HepG2 (cell line): Measurements from ENCODE around the gene STUM. TPM values are rescaled to one million over a fixed set of nuclear protein-coding genes. Genes with fewer than 3 reads are reported as not detected.

Source experiments
- ATAC-seq: fragments of 200-7000 bp; cut with Tn5 transposase; 3 replicates; pipeline ENCODE4 v1.9.1; 2020; ENCODE audit warnings: mild to moderate bottlenecking, moderate library complexity
- BruUV-seq: library from RNA; stranded (reverse); fragments of 400-500 nt; replicated peaks from 2 replicates; lab custom pipeline; 2021; lab: Mats Ljungman, UMichigan
- CTCF ChIA-PET: fragments of 300-600 bp; formaldehyde crosslinking; extraction: SDS; loops from one replicate; lab custom pipeline; 2021; ENCODE audit warnings: low total read pairs, inconsistent platforms, low intra/inter-chr PET ratio; lab: Yijun Ruan, JAX
- POLR2A ChIA-PET: fragments of 350-600 bp; sonication (Branson Sonifier 250); formaldehyde crosslinking; loops from one replicate; lab custom pipeline; 2020; ENCODE audit warnings: antibody characterized with exemption, inconsistent platforms; lab: Yijun Ruan, JAX
- DNase-seq: peaks from one replicate; pipeline ENCODE4 v3.0.0-alpha.2; 2015; ENCODE audit warnings: low spot score
- FAIRE-seq: peaks from 3 replicates; lab custom pipeline; 2011; peaks lifted over from hg19 to GRCh38; lab: Jason Lieb, UNC
- H2AFZ ChIP-seq: one replicate; pipeline ENCODE4 v1.6.1; 2011; ENCODE audit warnings: low read length, inconsistent platforms
- H3K27ac ChIP-seq: fragments of 300-600 bp; 3 replicates; pipeline ENCODE4 v1.8.0; 2011; ENCODE audit warnings: mixed run types, mild to moderate bottlenecking, mixed read lengths, low read length, inconsistent platforms; ENCODE audit not compliant: insufficient read depth; ENCODE audit errors: extremely low read length
- H3K27me3 ChIP-seq, 2 experiments: fragments of 200-600 bp in 1 of 2; 2 replicates in 1 of 2; 3 replicates in 1 of 2; pipeline versions ENCODE4 v1.6.0 to v1.8.0; 2011; ENCODE audit warnings: low read length in 2 of 2, mild to moderate bottlenecking in 2 of 2, moderate library complexity in 2 of 2, inconsistent platforms in 1 of 2; ENCODE audit not compliant: insufficient read depth in 2 of 2, control insufficient read depth in 1 of 2
- H3K36me3 ChIP-seq, 2 experiments: fragments of 200-600 bp in 1 of 2; replicated peaks in 1 of 2; 2 replicates in 1 of 2; 3 replicates in 1 of 2; pipeline versions ENCODE4 v1.5.1 to v1.8.0; 2011; ENCODE audit warnings: low read length in 2 of 2, inconsistent platforms in 1 of 2; ENCODE audit not compliant: insufficient read depth in 2 of 2, control insufficient read depth in 1 of 2
- H3K4me1 ChIP-seq: 2 replicates; pipeline ENCODE4 v1.5.1; 2012; ENCODE audit warnings: low read length, inconsistent platforms; ENCODE audit not compliant: insufficient read depth
- H3K4me2 ChIP-seq: 2 replicates; pipeline ENCODE4 v1.6.0; 2011; ENCODE audit warnings: low read depth, low read length, inconsistent platforms
- H3K4me3 ChIP-seq, 3 experiments: fragments of 200-600 bp in 1 of 3; sonication (generic), shearing (Covaris generic) in 1 of 3; replicated peaks in 1 of 3; 2 replicates each; pipeline ENCODE4 v1.5.1; 2011 to 2016; ENCODE audit warnings: low read length in 3 of 3, inconsistent platforms in 2 of 3, low read depth in 2 of 3, mild to moderate bottlenecking in 2 of 3, control low read depth in 1 of 3, mixed read lengths in 1 of 3; ENCODE audit not compliant: insufficient read depth in 1 of 3
- H3K79me2 ChIP-seq: one replicate; pipeline ENCODE4 v1.6.1; 2011; ENCODE audit warnings: low read length, inconsistent platforms; ENCODE audit not compliant: insufficient read depth
- H3K9ac ChIP-seq: 2 replicates; pipeline ENCODE4 v1.6.0; 2011; ENCODE audit warnings: mild to moderate bottlenecking, low read depth, low read length, inconsistent platforms; ENCODE audit not compliant: insufficient read depth
- H3K9me3 ChIP-seq: 2 replicates; pipeline ENCODE4 v1.5.1; 2012; ENCODE audit warnings: mild to moderate bottlenecking, low read length
- H4K20me1 ChIP-seq: 2 replicates; pipeline ENCODE4 v1.6.0; 2011; ENCODE audit warnings: inconsistent platforms, mild to moderate bottlenecking, low read length, moderate library complexity; ENCODE audit not compliant: insufficient read depth
- KLF12 ChIP-seq: sonication (generic); formaldehyde crosslinking; IDR thresholded peaks from 2 replicates; pipeline ENCODE4 v1.4.0; 2020; ENCODE audit warnings: missing genetic modification reagents, borderline replicate concordance
- STAG1 ChIP-seq: sonication (generic); formaldehyde crosslinking; IDR thresholded peaks from 2 replicates; pipeline ENCODE4 v1.4.0; 2020; ENCODE audit warnings: missing genetic modification reagents
- ZNF234 ChIP-seq: sonication (generic); formaldehyde crosslinking; conservative IDR thresholded peaks from 2 replicates; pipeline ENCODE4 v1.5.1; 2020; ENCODE audit warnings: mild to moderate bottlenecking, missing genetic modification reagents
- ZNF564 ChIP-seq: sonication (generic); formaldehyde crosslinking; IDR thresholded peaks from 2 replicates; pipeline ENCODE4 v1.8.1; 2023; ENCODE audit warnings: mild to moderate bottlenecking, missing genetic modification reagents
- ZSCAN31 ChIP-seq: sonication (generic); formaldehyde crosslinking; IDR thresholded peaks from 2 replicates; pipeline ENCODE4 v1.5.0; 2020; ENCODE audit warnings: low read depth, mild to moderate bottlenecking, missing genetic modification reagents
- WGBS: methylation state at CpG from one replicate; pipeline ENCODE4 v1.1.6; 2017; ENCODE audit warnings: low lambda C conversion rate; 5-methylcytosine and 5-hydroxymethylcytosine counted together
- in situ Hi-C: cut with HindIII; loops from 2 replicates; pipeline ENCODE4 v1.10.0; 2017; ENCODE audit warnings: low pct_unique_long_range_greater_than_20kb; ENCODE audit not compliant: extremely low pct_ligation_motif_present
- intact Hi-C: fragments of 100-400 bp; cut with micrococcal nuclease; formaldehyde crosslinking; loops from one replicate; pipeline ENCODE4 v1.10.0; 2022; ENCODE audit not compliant: unreplicated experiment
- polyA plus RNA-seq, 8 experiments: library from polyadenylated mRNA; depleted of rRNA in 3 of 8; stranded (reverse) in 7 of 8; unstranded in 1 of 8; fragments of >200 nt; fragmentation: Illumina TruSeq in 4 of 8; extraction: Trizol in 4 of 8; gene quantifications; 2 replicates each; pipeline versions ENCODE4 v1.2.1 to v1.2.3, GENCODE V29; 2011 to 2016; ENCODE audit warnings: low read depth in 4 of 8, missing spikeins in 1 of 8, mixed read lengths in 1 of 8; ENCODE audit not compliant: insufficient read depth in 1 of 8
- total RNA-seq, 5 experiments: library from RNA; depleted of rRNA; stranded (reverse); fragments of >200 nt; fragmentation: Illumina TruSeq; extraction: Trizol; gene quantifications; 2 replicates each; pipeline ENCODE4 v1.2.3, GENCODE V29; 2016; ENCODE audit warnings: low read depth in 1 of 5
- TF ChIP-seq, protein P1 (sequence below): sonication (generic); formaldehyde crosslinking; IDR thresholded peaks from 2 replicates; pipeline ENCODE4 v1.4.0; 2020; ENCODE audit warnings: low read depth, mild to moderate bottlenecking, missing genetic modification reagents
- TF ChIP-seq, protein P2 (sequence below): sonication (generic); formaldehyde crosslinking; IDR thresholded peaks from 2 replicates; pipeline ENCODE4 v1.5.0; 2020; ENCODE audit warnings: mild to moderate bottlenecking, missing genetic modification reagents, moderate library complexity

Gene STUM
- total and polyA plus RNA-seq, 2 of the 13 experiments (the other 11 are each of a cell fraction or from before 2014, with no cell fraction given), result not detected

DNA sequence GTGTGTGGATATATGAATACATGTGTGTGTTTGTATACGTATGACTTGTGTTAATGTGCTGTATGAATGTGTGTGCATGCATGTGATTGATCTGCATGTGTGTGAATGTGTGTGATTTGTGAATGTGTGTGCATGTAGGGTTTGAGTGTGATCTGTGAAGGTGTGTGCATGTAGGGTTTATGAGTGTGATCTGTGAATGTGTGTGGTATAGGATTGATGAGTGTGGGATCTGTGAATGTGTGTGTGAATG is 88.2 kb downstream of the STUM start (continued):
- TF ChIP-seq, protein P1, sequence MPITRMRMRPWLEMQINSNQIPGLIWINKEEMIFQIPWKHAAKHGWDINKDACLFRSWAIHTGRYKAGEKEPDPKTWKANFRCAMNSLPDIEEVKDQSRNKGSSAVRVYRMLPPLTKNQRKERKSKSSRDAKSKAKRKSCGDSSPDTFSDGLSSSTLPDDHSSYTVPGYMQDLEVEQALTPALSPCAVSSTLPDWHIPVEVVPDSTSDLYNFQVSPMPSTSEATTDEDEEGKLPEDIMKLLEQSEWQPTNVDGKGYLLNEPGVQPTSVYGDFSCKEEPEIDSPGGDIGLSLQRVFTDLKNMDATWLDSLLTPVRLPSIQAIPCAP, result no peak
- no peak for TF ChIP-seq KLF12 (CRISPR knock-in tag)
- no peak for TF ChIP-seq ZNF564 (CRISPR knock-in tag)
- TF ChIP-seq ZSCAN31 (CRISPR knock-in tag), result no peak

DNA sequence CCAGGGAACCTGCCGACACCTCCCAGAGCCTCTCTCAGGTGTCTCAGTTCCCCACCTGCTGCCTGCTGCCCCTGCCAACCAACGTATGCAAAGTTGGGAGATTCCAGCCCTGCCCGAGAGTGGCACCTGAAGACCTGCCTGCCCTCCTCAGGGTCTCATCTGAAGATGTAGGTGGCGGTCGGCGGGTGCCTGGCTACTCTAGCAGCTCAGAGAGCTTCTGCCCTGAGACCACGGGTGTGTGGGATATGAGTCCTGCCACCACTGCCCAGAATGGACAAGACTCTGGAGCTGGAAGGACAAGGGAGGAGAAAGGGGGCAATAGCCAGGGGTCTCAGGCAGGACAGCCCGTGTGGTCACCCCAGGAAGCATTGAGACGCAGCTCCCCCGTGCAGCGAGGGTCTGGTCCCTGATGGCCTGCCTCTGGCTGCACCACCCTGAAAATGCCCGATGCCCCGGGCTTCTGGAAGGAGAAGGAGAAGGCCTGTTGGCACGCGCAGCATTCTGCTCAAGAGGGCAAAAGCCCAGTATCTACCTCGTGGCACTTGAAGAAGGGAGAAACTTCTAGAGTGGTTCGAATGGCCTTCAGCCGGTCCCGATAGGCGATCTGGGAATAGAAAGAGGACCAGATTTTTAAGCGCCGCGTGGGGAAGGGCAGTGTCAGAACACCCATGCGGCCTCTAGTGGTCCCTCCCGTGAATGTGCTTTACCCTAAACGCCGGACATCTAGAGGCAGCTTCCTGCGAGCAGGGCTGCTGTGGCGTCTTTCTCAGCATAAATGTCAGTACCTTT is 88.8 kb downstream of the STUM start:
- H3K9ac ChIP-seq, result no peak overlapping the region
- no peak overlapping the region for H3K4me2 ChIP-seq
- in situ Hi-C loops, result loop anchor here (10.0 kb wide), 1 partner anchor 797 kb away; no protein-coding TSS in a partner anchor
- no peaks in the 10 kb centered on the region for H4K20me1 ChIP-seq
- no peak overlapping the region for H3K4me3 ChIP-seq
- DNase-seq, result peak; percentile 38
- peak; percentile 46 for FAIRE-seq
- ATAC-seq, result peak; percentile 74
- H3K27me3 ChIP-seq, result peaks cover 5 to 76% of the 10 kb centered on the region in 2 experiments
- CTCF ChIA-PET, result no interaction called here
- no peak overlapping the region for H2AFZ ChIP-seq
- POLR2A ChIA-PET, result no interaction called here
- no peaks in the 10 kb centered on the region for H3K79me2 ChIP-seq
- 14% methylated on average over 16 of the region's 29 CpGs for WGBS
- no TSS peak for BruUV-seq
- TF ChIP-seq, protein P2, sequence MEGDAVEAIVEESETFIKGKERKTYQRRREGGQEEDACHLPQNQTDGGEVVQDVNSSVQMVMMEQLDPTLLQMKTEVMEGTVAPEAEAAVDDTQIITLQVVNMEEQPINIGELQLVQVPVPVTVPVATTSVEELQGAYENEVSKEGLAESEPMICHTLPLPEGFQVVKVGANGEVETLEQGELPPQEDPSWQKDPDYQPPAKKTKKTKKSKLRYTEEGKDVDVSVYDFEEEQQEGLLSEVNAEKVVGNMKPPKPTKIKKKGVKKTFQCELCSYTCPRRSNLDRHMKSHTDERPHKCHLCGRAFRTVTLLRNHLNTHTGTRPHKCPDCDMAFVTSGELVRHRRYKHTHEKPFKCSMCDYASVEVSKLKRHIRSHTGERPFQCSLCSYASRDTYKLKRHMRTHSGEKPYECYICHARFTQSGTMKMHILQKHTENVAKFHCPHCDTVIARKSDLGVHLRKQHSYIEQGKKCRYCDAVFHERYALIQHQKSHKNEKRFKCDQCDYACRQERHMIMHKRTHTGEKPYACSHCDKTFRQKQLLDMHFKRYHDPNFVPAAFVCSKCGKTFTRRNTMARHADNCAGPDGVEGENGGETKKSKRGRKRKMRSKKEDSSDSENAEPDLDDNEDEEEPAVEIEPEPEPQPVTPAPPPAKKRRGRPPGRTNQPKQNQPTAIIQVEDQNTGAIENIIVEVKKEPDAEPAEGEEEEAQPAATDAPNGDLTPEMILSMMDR, result peak; percentile 55
- TF ChIP-seq STAG1, result peak; percentile 17; the same call in 1 of the 2 replicates
- no peak for TF ChIP-seq ZNF234 (CRISPR knock-in tag)
- TF ChIP-seq, all 625 proteins: peak for 2
- H3K4me1 ChIP-seq, result no peaks in the 10 kb centered on the region
- no peaks in the 10 kb centered on the region for H3K9me3 ChIP-seq
- intact Hi-C loops, result loop anchor here (10.0 kb wide), 1 partner anchor 797 kb away; no protein-coding TSS in a partner anchor
- no peaks in the 10 kb centered on the region for H3K36me3 ChIP-seq
- no peak overlapping the region for H3K27ac ChIP-seq
